Left hindlimb (tissue), 1 donor: ENCODE measurements around the gene UBL4A.

Experiments used
- DNase-seq: peaks from one replicate; pipeline ENCODE4 v3.0.0-alpha.2; 2018

The UBL4A gene

DNA sequence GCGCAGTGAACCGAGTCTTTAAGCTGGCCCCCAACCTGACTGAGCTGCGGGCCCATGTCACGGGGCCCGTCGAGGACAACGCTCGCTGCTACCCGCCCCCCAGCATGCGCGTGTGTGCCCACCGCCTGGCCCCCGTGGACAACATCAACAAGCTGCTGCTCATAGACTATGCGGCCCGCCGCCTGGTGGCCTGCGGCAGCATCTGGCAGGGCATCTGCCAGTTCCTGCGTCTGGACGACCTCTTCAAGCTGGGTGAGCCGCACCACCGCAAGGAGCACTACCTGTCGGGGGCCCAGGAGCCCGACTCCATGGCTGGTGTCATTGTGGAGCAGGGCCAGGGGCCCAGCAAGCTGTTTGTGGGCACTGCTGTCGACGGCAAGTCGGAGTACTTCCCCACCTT, 26.1 kb downstream of the UBL4A start:
- DNase-seq: no peak

DNA sequence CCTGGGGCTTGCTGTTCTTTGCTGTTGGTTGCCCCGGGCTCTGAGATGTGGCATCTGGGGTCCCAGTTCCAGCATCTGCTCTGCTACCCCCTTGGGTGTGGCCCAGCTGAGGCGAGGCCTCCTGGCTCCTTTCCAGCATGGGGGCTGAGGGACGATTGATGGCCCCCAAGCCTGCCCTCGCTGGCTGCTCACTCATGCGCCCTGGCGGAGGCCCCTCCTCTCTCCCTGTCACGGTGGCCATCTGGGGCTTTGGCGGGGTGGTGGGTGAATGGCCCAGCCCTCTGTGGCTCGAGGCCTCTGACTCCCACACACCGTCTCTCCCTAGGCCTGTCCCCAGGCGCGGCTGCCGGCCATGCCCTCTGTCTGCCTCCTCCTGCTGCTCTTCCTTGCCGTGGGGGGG, 26.6 kb downstream of the UBL4A start:
- DNase-seq: no peak

DNA sequence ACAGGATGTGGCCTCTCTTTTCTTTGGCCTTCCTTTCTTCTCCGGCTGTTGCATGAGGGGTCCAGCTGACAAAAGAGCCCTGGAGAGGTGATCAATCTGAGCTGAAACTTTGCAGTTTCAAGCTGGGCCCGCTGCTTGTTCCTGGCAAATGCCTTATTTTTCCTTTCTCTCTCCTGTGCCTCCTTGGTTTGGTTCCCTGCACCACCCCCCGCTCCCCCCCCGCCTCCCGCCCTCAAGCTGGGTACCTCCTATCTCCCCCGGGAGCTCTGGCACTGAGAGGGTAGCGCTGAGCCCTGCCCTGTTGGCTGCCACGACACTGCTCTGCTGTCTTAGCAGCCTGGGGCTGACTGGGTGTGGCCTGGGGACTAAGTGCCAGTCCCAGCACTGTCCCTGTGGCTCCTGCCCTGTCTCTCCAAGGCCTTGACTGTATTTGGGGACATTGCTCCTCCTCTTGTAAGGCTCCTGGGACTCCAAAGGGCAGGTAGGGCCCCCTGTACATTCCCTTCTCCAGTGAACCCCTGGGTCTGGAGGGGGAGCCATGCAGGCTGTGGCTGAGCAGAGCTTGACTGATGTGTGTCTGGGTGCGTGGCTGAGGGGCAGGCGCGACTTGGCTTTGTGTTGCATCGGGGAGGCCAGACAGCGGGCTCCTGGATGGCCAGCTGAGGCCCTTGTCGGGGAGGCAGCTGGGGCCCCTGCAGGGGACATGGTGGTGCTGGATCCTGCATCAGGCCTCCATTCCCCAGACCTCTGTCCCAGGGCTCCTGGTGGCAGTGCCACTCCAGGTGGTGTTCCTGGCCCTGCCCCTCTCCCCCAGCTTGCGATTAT, 27.2 kb downstream of the UBL4A start:
- no peak for DNase-seq

- no peak for DNase-seq
Measured at GRCh38 chrX:154458116-154458953, 28.1 kb downstream of the UBL4A start, which contains the start of gene PLXNA3. TSS of gene PLXNA3 (plus strand) at chrX:154458281. CDS start at chrX:154460184, 1,903 bp downstream.

- DNase-seq: no peak
Measured at GRCh38 chrX:154457491-154458115, 28.8 kb downstream of the UBL4A start.

GRCh38 chrX:154452823-154453222, 33.6 kb downstream of the UBL4A start:
- DNase-seq: no peak

- DNase-seq: no peak
Measured at GRCh38 chrX:154450312-154450711, 36.1 kb downstream of the UBL4A start.

DNA sequence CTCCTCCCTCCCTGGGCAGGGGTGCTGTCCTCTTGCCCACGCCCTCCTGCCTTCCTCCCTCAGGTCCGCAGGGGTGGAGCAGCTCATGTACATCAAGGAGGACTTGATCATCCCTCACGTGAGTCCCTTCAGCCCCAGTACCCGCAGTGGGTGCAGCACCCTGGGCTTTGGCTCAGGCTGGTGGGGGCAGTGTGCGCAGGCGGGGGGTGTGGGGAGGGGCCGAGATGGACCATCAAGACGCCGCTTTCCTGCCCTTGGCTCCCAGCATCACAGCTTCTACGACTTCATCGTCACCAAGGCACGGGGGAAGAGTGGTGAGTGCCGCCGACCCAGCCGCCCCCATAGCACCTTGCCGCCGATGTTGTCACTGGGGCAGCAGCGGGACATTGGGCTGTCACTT, 36.8 kb downstream of the UBL4A start:
- no peak for DNase-seq

DNA sequence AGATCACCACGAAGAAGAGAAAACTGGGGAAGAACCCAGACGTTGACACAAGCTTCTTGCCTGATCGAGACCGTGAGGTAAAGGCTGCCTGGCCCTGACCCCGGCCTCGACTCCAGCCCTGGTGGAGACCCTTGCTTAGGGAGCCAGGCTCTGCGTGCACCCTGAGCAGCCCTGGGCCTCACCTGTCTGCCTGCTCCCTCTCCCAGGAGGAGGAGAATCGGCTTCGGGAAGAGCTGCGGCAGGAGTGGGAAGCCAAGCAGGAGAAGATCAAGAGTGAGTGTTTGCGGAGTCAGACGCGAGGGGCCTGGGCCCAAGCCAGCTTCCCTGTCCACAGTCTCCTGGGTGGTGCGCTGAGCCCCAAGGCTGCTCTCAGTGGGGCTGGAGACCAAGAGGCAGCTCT, 37.9 kb downstream of the UBL4A start:
- no peak for DNase-seq

DNA sequence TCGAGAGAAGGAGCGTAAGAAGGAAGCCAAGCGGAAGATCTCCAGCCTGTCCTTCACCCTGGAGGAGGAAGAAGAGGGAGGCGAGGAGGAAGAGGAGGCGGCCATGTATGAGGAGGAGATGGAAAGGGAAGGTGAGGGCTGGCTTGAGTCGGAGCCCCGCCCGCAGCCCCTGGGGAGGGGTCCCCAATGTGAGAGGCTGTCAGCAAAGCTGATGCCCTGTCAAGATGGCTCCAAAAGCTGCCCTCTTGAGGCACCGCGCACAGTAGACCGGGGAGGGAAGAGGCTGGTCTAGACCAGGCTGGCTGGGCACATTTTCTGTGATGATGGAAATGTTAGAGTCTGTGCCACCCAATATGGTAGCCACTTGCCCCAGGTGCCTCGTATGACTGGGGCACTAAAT, 40.0 kb downstream of the UBL4A start:
- DNase-seq: no peak

- DNase-seq: no peak
Measured at GRCh38 chrX:154445776-154446175, 40.6 kb downstream of the UBL4A start.

GRCh38 chrX:154444755-154445246, 41.6 kb downstream of the UBL4A start:
- no peak for DNase-seq

GRCh38 chrX:154443992-154444754, 42.2 kb downstream of the UBL4A start, which contains the start of gene FAM50A:
TSS of gene FAM50A (plus strand) at chrX:154444141. CDS start at chrX:154444236, 95 bp downstream.
- peak; percentile 79 for DNase-seq

DNA sequence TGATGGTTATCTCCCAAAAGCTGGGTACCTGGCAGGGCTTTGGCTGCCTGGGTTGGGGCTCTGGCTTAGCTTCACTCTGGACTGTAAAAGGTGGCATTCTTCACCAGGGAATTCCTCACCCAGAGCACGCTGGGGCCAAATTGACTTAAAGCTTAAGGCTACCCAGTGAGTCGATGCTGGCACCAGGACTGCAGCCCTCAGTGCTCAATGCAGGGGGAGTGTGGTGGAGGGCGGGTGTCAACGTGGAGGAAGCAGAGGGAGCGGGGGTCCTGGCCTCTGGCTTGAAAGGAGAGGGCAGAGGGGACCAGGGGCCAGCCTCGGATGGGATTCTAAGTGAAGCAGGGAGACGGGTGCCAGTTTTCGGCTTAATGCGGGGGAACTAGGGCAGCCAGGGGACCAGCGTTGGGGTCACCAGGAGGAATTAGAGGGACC, 42.9 kb downstream of the UBL4A start:
- DNase-seq: no peak

DNA sequence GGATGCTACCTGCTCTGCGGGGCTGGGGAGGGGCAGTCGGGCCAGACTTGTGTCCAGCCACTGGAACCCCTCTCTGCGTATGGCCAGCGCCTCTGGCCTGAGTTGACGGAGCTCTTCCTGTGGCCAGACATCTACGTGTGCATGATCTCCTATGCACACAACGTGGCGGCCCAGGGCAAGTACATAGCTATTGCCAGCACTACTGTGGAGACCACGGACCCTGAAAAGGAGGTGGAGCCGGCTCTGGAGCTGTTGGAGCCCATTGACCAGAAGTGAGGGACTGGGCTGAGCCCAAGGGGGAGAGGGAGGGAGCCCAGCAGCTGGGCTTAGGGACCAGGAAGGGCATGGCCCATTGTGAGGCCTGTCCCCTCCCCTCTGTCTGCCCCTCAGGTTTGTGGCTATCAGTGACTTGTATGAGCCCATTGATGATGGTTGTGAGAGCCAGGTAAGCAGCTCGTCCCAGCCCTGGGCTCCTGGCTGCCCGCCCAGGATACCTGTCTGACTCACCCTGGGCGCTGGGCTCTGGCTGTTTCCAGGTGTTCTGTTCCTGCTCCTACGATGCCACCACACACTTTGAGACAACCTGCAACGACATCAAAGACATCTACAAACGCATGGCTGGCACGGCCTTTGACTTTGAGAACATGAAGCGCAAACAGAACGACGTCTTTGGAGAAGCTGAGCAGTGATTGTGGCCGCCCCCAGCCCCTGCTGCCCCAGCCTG, 44.3 kb downstream of the UBL4A start:
- DNase-seq: no peak

DNA sequence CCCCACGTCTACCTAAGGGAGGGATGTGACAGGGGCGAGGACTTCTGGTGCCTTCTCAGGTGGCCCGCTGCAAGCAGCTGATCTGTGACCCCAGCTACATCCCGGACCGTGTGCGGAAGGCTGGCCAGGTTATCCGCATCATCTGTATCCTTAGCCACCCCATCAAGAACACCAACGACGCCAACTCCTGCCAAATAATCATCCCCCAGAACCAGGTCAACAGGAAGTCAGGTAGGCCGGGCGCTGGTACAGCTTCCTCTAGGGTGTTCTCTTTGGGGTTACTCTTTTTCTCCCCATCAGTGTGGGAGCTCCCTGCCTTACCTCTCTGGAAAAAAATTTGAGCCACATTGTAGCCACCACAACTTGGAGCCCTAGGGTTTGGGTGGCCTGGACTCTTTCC, 44.9 kb downstream of the UBL4A start:
- DNase-seq: no peak

GRCh38 chrX:154440623-154441357, 45.6 kb downstream of the UBL4A start:
- peak; percentile 1 for DNase-seq

GRCh38 chrX:154439841-154440240, 46.6 kb downstream of the UBL4A start:
- DNase-seq: no peak

GRCh38 chrX:154437971-154438893, 48.2 kb downstream of the UBL4A start:
- peak; percentile 8 for DNase-seq
